ENCODE data around the gene PRCP. TPM values are rescaled to one million over a fixed set of nuclear protein-coding genes. Genes with fewer than 3 reads are reported as not detected.
A peak's percentile ranks its signal among the peaks of the same experiment; 100 is the strongest.

PRCP gene
- total and polyA plus RNA-seq, 2 donors from 2014 or later = 115 to 202 TPM

- intact Hi-C loops (cut with DNase I) = no loop called here
Observed at GRCh38 chr11:82842019-82842418, 58.2 kb downstream of the PRCP start.

GRCh38 chr11:82837650-82838049 is 62.6 kb downstream of the PRCP start:
- DNase-seq (no peak), FAIRE-seq (no peak)
- Histone ChIP-seq H3K4me3 (ENCODE audit: low read length in 3 of 3) (no peak overlapping the region), H3K36me3 (ENCODE audit: control insufficient read depth in 2 of 3, insufficient read depth in 3 of 3, low read length in 3 of 3) (peaks cover 0 to 6% (median 5%) of the 10 kb centered on the region in 3 donors), H3K4me1 (ENCODE audit: control insufficient read depth in 2 of 3, insufficient read depth in 2 of 3, low read depth in 1 of 3, low read length in 3 of 3) (no peaks in the 10 kb centered on the region), H3K27ac (ENCODE audit: low read depth in 2 of 2, low read length in 2 of 2) (no peak overlapping the region), H3K9me3 (ENCODE audit: control insufficient read depth in 2 of 3, insufficient read depth in 1 of 3, low read length in 3 of 3) (no peaks in the 10 kb centered on the region), H3K9ac (ENCODE audit: low read length in 3 of 3) (no peak overlapping the region), H3K27me3 (ENCODE audit: control insufficient read depth, insufficient read depth, low read length) (no peaks in the 10 kb centered on the region)
- TF ChIP-seq CTCF (IDR thresholded peaks at IDR 0.05; ENCODE audit: borderline replicate concordance, extremely low read depth, insufficient read depth) = no peak
- intact Hi-C loops (cut with DNase I) = no loop called here

More at GRCh38 chr11:82842019-82842418, 58.2 kb downstream of the PRCP start:
- H3K27me3 ChIP-seq (ENCODE audit: control insufficient read depth, insufficient read depth, low read length) = no peaks in the 10 kb centered on the region
- H3K9ac ChIP-seq (ENCODE audit: low read length in 3 of 3) = no peak overlapping the region
- DNase-seq = no peak
- no peaks in the 10 kb centered on the region for H3K4me1 ChIP-seq (ENCODE audit: control insufficient read depth in 2 of 3, insufficient read depth in 2 of 3, low read depth in 1 of 3, low read length in 3 of 3)
- H3K9me3 ChIP-seq (ENCODE audit: control insufficient read depth in 2 of 3, insufficient read depth in 1 of 3, low read length in 3 of 3) = no peaks in the 10 kb centered on the region
- no peak for FAIRE-seq
- no peak overlapping the region for H3K27ac ChIP-seq (ENCODE audit: low read depth in 2 of 2, low read length in 2 of 2)
- no peak for TF ChIP-seq CTCF (IDR thresholded peaks at IDR 0.05; ENCODE audit: borderline replicate concordance, extremely low read depth, insufficient read depth)
- H3K4me3 ChIP-seq (ENCODE audit: low read length in 3 of 3) = no peak overlapping the region
- peaks cover 0 to 5% (median 4%) of the 10 kb centered on the region in 3 donors for H3K36me3 ChIP-seq (ENCODE audit: control insufficient read depth in 2 of 3, insufficient read depth in 3 of 3, low read length in 3 of 3)

GRCh38 chr11:82832983-82833382 is 67.2 kb downstream of the PRCP start:
- Histone ChIP-seq H3K27ac (ENCODE audit: low read depth in 2 of 2, low read length in 2 of 2) (no peak overlapping the region), H3K27me3 (ENCODE audit: control insufficient read depth, insufficient read depth, low read length) (no peaks in the 10 kb centered on the region), H3K36me3 (ENCODE audit: control insufficient read depth in 2 of 3, insufficient read depth in 3 of 3, low read length in 3 of 3) (peaks cover 0 to 4% (median under 1%) of the 10 kb centered on the region in 3 donors), H3K9ac (ENCODE audit: low read length in 3 of 3) (no peak overlapping the region), H3K4me1 (ENCODE audit: control insufficient read depth in 2 of 3, insufficient read depth in 2 of 3, low read depth in 1 of 3, low read length in 3 of 3) (peaks cover 0 to 2% (median 2%) of the 10 kb centered on the region in 3 donors), H3K9me3 (ENCODE audit: control insufficient read depth in 2 of 3, insufficient read depth in 1 of 3, low read length in 3 of 3) (no peaks in the 10 kb centered on the region), H3K4me3 (ENCODE audit: low read length in 3 of 3) (no peak overlapping the region)
- DNase-seq (no peak), FAIRE-seq (no peak)
- no peak for TF ChIP-seq CTCF (IDR thresholded peaks at IDR 0.05; ENCODE audit: borderline replicate concordance, extremely low read depth, insufficient read depth)
- intact Hi-C loops (cut with DNase I) = no loop called here

GRCh38 chr11:82831364-82831763 is 68.9 kb downstream of the PRCP start:
- TF ChIP-seq CTCF (IDR thresholded peaks at IDR 0.05; ENCODE audit: borderline replicate concordance, extremely low read depth, insufficient read depth) = no peak
- H3K9me3 ChIP-seq (ENCODE audit: control insufficient read depth in 2 of 3, insufficient read depth in 1 of 3, low read length in 3 of 3) = no peaks in the 10 kb centered on the region
- peaks cover 0 to 2% (median 2%) of the 10 kb centered on the region in 3 donors for H3K4me1 ChIP-seq (ENCODE audit: control insufficient read depth in 2 of 3, insufficient read depth in 2 of 3, low read depth in 1 of 3, low read length in 3 of 3)
- DNase-seq (peak in 3 of 5 donors; percentile 23 to 87 (median 85)), FAIRE-seq (no peak)
- intact Hi-C loops (cut with DNase I) = no loop called here
- no peak overlapping the region for H3K27ac ChIP-seq (ENCODE audit: low read depth in 2 of 2, low read length in 2 of 2)
- peak overlapping the region in 1 of 3 donors; percentile 14 for H3K4me3 ChIP-seq (ENCODE audit: low read length in 3 of 3)
- H3K36me3 ChIP-seq (ENCODE audit: control insufficient read depth in 2 of 3, insufficient read depth in 3 of 3, low read length in 3 of 3) = no peaks in the 10 kb centered on the region
- H3K27me3 ChIP-seq (ENCODE audit: control insufficient read depth, insufficient read depth, low read length) = no peaks in the 10 kb centered on the region
- no peak overlapping the region for H3K9ac ChIP-seq (ENCODE audit: low read length in 3 of 3)
